Measurements from ENCODE around the gene IFNA2. TPM values are rescaled to one million over a fixed set of nuclear protein-coding genes. Genes with fewer than 3 reads are reported as not detected.

Gene IFNA2
- total and polyA plus RNA-seq, 2 experiments from 2014 or later: not detected

GRCh38 chr9:21348430-21348970 lies 36.7 kb downstream of the IFNA2 start:
- Mint-ChIP-seq H3K27me3 (ENCODE audit: insufficient read depth, low read depth, poor library complexity) (no peaks in the 10 kb centered on the region), H3K4me3 (no peak overlapping the region), H3K4me1 (peaks cover 2% of the 10 kb centered on the region; the same call in 1 of the 3 replicates), H3K9me3 (no peaks in the 10 kb centered on the region), H3K27ac (no peak overlapping the region), H3K36me3 (ENCODE audit: low read depth) (no peaks in the 10 kb centered on the region)
- Histone ChIP-seq H4K20me1 (replicated peaks; ENCODE audit: insufficient read depth) (no peaks in the 10 kb centered on the region), H3K36me3 (ENCODE audit: insufficient read depth) (no peaks in the 10 kb centered on the region), H3K27me3 (ENCODE audit: insufficient read depth) (no peaks in the 10 kb centered on the region), H3K4me2 (no peak overlapping the region), H3K4me3 (no peak overlapping the region), H2AFZ (no peak overlapping the region), H3K79me2 (replicated peaks; ENCODE audit: insufficient read depth) (no peaks in the 10 kb centered on the region), H3F3A (replicated peaks; ENCODE audit: low read depth) (no peaks in the 10 kb centered on the region), H3K4me1 (ENCODE audit: insufficient read depth) (no peaks in the 10 kb centered on the region), H3K27ac (ENCODE audit: low read depth) (no peak overlapping the region), H3K9me2 (ENCODE audit: insufficient read depth) (0 out of 2 replicates have a peak, but pooled peaks cover 3% of the 10 kb centered on the region)
- no peak for ATAC-seq
- no peak for DNase-seq (ENCODE audit: low spot score)
- no peak for TF ChIP-seq POLR2AphosphoS5 (IDR thresholded peaks at IDR 0.05; ENCODE audit: low read depth)
- TF ChIP-seq ETS1 (IDR thresholded peaks at IDR 0.05): no peak
- no peak for TF ChIP-seq CREB1 (CRISPR knock-in tag; IDR thresholded peaks at IDR 0.05; ENCODE audit: low read depth)
- TF ChIP-seq JUNB (IDR thresholded peaks at IDR 0.05; ENCODE audit: unreplicated experiment): no peak
- no peak for TF ChIP-seq EZH2 (IDR thresholded peaks at IDR 0.05; ENCODE audit: low read depth, unreplicated experiment)
- no peak for TF ChIP-seq EZH2phosphoT487 (IDR thresholded peaks at IDR 0.05; ENCODE audit: unreplicated experiment)
- TF ChIP-seq ZNF114 (CRISPR knock-in tag; IDR thresholded peaks at IDR 0.05): no peak
- TF ChIP-seq NANOG (IDR thresholded peaks at IDR 0.05; ENCODE audit: borderline replicate concordance): no peak
- TF ChIP-seq CTCF (conservative IDR thresholded peaks at IDR 0.05; ENCODE audit: low read depth in 2 of 2): no peak
- no peak for TF ChIP-seq ZNF462 (CRISPR knock-in tag; IDR thresholded peaks at IDR 0.05)
- TF ChIP-seq ZNF331 (CRISPR knock-in tag; IDR thresholded peaks at IDR 0.05; ENCODE audit: low read depth): no peak
- no peak for TF ChIP-seq REST (IDR thresholded peaks at IDR 0.05; ENCODE audit: unreplicated experiment)
- no peak for TF ChIP-seq STAT1 (IDR thresholded peaks at IDR 0.05; ENCODE audit: unreplicated experiment)
